HEK293 (cell line): Measurements from ENCODE around the gene AVL9.

Source experiments
- CTCF ChIA-PET: fragments of 350-600 bp; formaldehyde crosslinking; extraction: SDS; loops from one replicate; lab custom pipeline; 2021; ENCODE audit warnings: antibody characterized with exemption; lab: Yijun Ruan, JAX
- POLR2A ChIA-PET: fragments of 300-600 bp; formaldehyde crosslinking; extraction: SDS; loops from one replicate; lab custom pipeline; 2020; ENCODE audit warnings: antibody characterized with exemption, inconsistent platforms; lab: Yijun Ruan, JAX
- H3K27ac ChIP-seq: fragments of 200-500 bp; sonication (Bioruptor generic); 2 replicates; pipeline ENCODE4 v1.5.1; 2014; ENCODE audit warnings: low read depth, low read length, control low read depth, inconsistent platforms; ENCODE audit errors: extremely low read depth
- H3K36me3 ChIP-seq, 2 experiments: fragments of 200-500 bp in 1 of 2; sonication (Bioruptor generic) in 1 of 2; 1 replicate in 1 of 2; 2 replicates in 1 of 2; pipeline ENCODE4 v1.5.1; 2014 to 2017; ENCODE audit warnings: inconsistent platforms in 2 of 2, low read length in 2 of 2; ENCODE audit not compliant: control insufficient read depth in 2 of 2, insufficient read depth in 1 of 2
- H3K4me1 ChIP-seq: fragments of 200-500 bp; sonication (Bioruptor generic); 2 replicates; pipeline ENCODE4 v1.5.1; 2014; ENCODE audit warnings: mild to moderate bottlenecking, low read length, inconsistent platforms; ENCODE audit not compliant: control insufficient read depth, insufficient read depth
- H3K4me3 ChIP-seq: 2 replicates; pipeline ENCODE4 v1.5.1; 2011; ENCODE audit warnings: low read depth, mild to moderate bottlenecking, control low read depth, low read length, moderate library complexity
- H3K9me3 ChIP-seq: fragments of 200-500 bp; sonication (Bioruptor generic); 2 replicates; pipeline ENCODE4 v1.5.1; 2014; ENCODE audit warnings: low read depth, low read length, inconsistent platforms; ENCODE audit not compliant: control insufficient read depth, insufficient read depth
- BCL11B ChIP-seq: fragments of 450-650 bp; formaldehyde crosslinking; IDR thresholded peaks from 2 replicates; pipeline ENCODE4 v1.5.1; 2016; ENCODE audit warnings: low read depth, missing biosample characterization, missing genetic modification characterization
- EGR2 ChIP-seq: fragments of 450-650 bp; formaldehyde crosslinking; IDR thresholded peaks from 2 replicates; pipeline ENCODE4 v1.5.1; 2016; ENCODE audit warnings: low read depth, missing biosample characterization, missing genetic modification characterization
- KLF10 ChIP-seq: fragments of 450-650 bp; IDR thresholded peaks from 2 replicates; pipeline ENCODE4 v1.5.1; 2018; ENCODE audit warnings: missing biosample characterization, mild to moderate bottlenecking, missing genetic modification characterization
- RBAK ChIP-seq: fragments of 450-650 bp; formaldehyde crosslinking; IDR thresholded peaks from 2 replicates; pipeline ENCODE4 v1.5.1; 2016; ENCODE audit warnings: missing biosample characterization, missing genetic modification characterization
- SCRT1 ChIP-seq: fragments of 450-650 bp; formaldehyde crosslinking; IDR thresholded peaks from 2 replicates; pipeline ENCODE4 v1.5.1; 2016; ENCODE audit warnings: missing biosample characterization, missing genetic modification characterization, borderline replicate concordance
- ZBTB11 ChIP-seq: fragments of 450-650 bp; formaldehyde crosslinking; conservative IDR thresholded peaks from 2 replicates; pipeline ENCODE4 v1.5.1; 2016; ENCODE audit warnings: low read depth, missing biosample characterization, missing genetic modification characterization
- ZBTB7A ChIP-seq: fragments of 450-650 bp; formaldehyde crosslinking; IDR thresholded peaks from 2 replicates; pipeline ENCODE4 v1.5.1; 2016; ENCODE audit warnings: low read depth, missing biosample characterization, missing genetic modification characterization
- ZBTB8A ChIP-seq: fragments of 450-650 bp; formaldehyde crosslinking; IDR thresholded peaks from 2 replicates; pipeline ENCODE4 v1.5.1; 2016; ENCODE audit warnings: missing biosample characterization, missing genetic modification characterization
- ZFP37 ChIP-seq: fragments of 450-650 bp; formaldehyde crosslinking; IDR thresholded peaks from 2 replicates; pipeline ENCODE4 v1.5.1; 2016; ENCODE audit warnings: missing biosample characterization, missing genetic modification characterization
- ZFP69B ChIP-seq: fragments of 450-650 bp; formaldehyde crosslinking; IDR thresholded peaks from 2 replicates; pipeline ENCODE4 v1.5.1; 2016; ENCODE audit warnings: missing biosample characterization, missing genetic modification characterization
- ZNF2 ChIP-seq: fragments of 450-650 bp; formaldehyde crosslinking; IDR thresholded peaks from 2 replicates; pipeline ENCODE4 v1.5.1; 2016; ENCODE audit warnings: missing biosample characterization, missing genetic modification characterization
- ZNF266 ChIP-seq: fragments of 450-650 bp; formaldehyde crosslinking; IDR thresholded peaks from 2 replicates; pipeline ENCODE4 v1.5.1; 2016; ENCODE audit warnings: missing biosample characterization, missing genetic modification characterization, low read depth
- ZNF280D ChIP-seq: fragments of 450-650 bp; formaldehyde crosslinking; IDR thresholded peaks from 2 replicates; pipeline ENCODE4 v1.5.1; 2016; ENCODE audit warnings: missing biosample characterization, missing genetic modification characterization
- ZNF335 ChIP-seq: fragments of 450-650 bp; formaldehyde crosslinking; conservative IDR thresholded peaks from 2 replicates; pipeline ENCODE4 v1.5.1; 2016; ENCODE audit warnings: missing biosample characterization, missing genetic modification characterization
- ZNF366 ChIP-seq: fragments of 450-650 bp; formaldehyde crosslinking; conservative IDR thresholded peaks from 2 replicates; pipeline ENCODE4 v1.5.1; 2016; ENCODE audit warnings: missing biosample characterization, missing genetic modification characterization
- ZNF558 ChIP-seq: fragments of 450-650 bp; formaldehyde crosslinking; IDR thresholded peaks from 2 replicates; pipeline ENCODE4 v1.5.1; 2016; ENCODE audit warnings: missing biosample characterization, missing genetic modification characterization
- ZNF561 ChIP-seq: fragments of 450-650 bp; IDR thresholded peaks from 2 replicates; pipeline ENCODE4 v1.5.1; 2018; ENCODE audit warnings: missing biosample characterization, missing genetic modification characterization, borderline replicate concordance
- ZNF747 ChIP-seq: fragments of 450-650 bp; formaldehyde crosslinking; IDR thresholded peaks from 2 replicates; pipeline ENCODE4 v1.5.1; 2016; ENCODE audit warnings: missing biosample characterization, missing genetic modification characterization
- ZNF792 ChIP-seq: fragments of 450-650 bp; formaldehyde crosslinking; IDR thresholded peaks from 2 replicates; pipeline ENCODE4 v1.5.1; 2016; ENCODE audit warnings: missing biosample characterization, missing genetic modification characterization
- ZSCAN5A ChIP-seq: fragments of 450-650 bp; formaldehyde crosslinking; IDR thresholded peaks from 2 replicates; pipeline ENCODE4 v1.5.1; 2016; ENCODE audit warnings: missing biosample characterization, missing genetic modification characterization
- TF ChIP-seq, protein P1 (sequence below): fragments of 450-650 bp; formaldehyde crosslinking; IDR thresholded peaks from 2 replicates; pipeline ENCODE4 v1.5.1; 2016; ENCODE audit warnings: missing biosample characterization, missing genetic modification characterization
- TF ChIP-seq, protein P2 (sequence below): fragments of 450-650 bp; formaldehyde crosslinking; IDR thresholded peaks from 2 replicates; pipeline ENCODE4 v1.5.1; 2016; ENCODE audit warnings: missing biosample characterization, missing genetic modification characterization
- TF ChIP-seq, protein P3 (sequence below): fragments of 450-650 bp; formaldehyde crosslinking; IDR thresholded peaks from 2 replicates; pipeline ENCODE4 v1.5.1; 2016; ENCODE audit warnings: missing biosample characterization, missing genetic modification characterization

The AVL9 gene

GRCh38 chr7:32459788-32460187, 35.5 kb upstream of the AVL9 start:
- no peaks in the 10 kb centered on the region for H3K36me3 ChIP-seq
- H3K4me3 ChIP-seq: no peak overlapping the region
- POLR2A ChIA-PET: no interaction called here
- H3K9me3 ChIP-seq: no peaks in the 10 kb centered on the region
- H3K27ac ChIP-seq: no peak overlapping the region
- TF ChIP-seq, protein P1, sequence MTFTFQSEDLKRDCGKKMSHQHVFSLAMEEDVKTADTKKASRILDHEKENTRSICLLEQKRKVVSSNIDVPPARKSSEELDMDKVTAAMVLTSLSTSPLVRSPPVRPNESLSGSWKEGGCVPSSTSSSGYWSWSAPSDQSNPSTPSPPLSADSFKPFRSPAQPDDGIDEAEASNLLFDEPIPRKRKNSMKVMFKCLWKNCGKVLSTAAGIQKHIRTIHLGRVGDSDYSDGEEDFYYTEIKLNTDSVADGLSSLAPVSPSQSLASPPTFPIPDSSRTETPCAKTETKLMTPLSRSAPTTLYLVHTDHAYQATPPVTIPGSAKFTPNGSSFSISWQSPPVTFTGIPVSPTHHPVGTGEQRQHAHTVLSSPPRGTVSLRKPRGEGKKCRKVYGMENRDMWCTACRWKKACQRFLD (tag by site-specific recombination): no peak
- TF ChIP-seq ZBTB7A (tag by site-specific recombination): no peak
- no peak for TF ChIP-seq ZBTB8A (tag by site-specific recombination)
- no peak for TF ChIP-seq ZFP69B (tag by site-specific recombination)
- TF ChIP-seq, protein P2, sequence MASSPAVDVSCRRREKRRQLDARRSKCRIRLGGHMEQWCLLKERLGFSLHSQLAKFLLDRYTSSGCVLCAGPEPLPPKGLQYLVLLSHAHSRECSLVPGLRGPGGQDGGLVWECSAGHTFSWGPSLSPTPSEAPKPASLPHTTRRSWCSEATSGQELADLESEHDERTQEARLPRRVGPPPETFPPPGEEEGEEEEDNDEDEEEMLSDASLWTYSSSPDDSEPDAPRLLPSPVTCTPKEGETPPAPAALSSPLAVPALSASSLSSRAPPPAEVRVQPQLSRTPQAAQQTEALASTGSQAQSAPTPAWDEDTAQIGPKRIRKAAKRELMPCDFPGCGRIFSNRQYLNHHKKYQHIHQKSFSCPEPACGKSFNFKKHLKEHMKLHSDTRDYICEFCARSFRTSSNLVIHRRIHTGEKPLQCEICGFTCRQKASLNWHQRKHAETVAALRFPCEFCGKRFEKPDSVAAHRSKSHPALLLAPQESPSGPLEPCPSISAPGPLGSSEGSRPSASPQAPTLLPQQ (tag by site-specific recombination): no peak
- TF ChIP-seq ZBTB11 (tag by site-specific recombination): no peak
- no peak for TF ChIP-seq SCRT1 (tag by site-specific recombination)
- TF ChIP-seq ZNF558 (tag by site-specific recombination): no peak
- no peak for TF ChIP-seq ZNF366
- no peak for TF ChIP-seq RBAK (tag by site-specific recombination)
- TF ChIP-seq ZNF2: no peak
- TF ChIP-seq ZNF792: no peak
- TF ChIP-seq, protein P3, sequence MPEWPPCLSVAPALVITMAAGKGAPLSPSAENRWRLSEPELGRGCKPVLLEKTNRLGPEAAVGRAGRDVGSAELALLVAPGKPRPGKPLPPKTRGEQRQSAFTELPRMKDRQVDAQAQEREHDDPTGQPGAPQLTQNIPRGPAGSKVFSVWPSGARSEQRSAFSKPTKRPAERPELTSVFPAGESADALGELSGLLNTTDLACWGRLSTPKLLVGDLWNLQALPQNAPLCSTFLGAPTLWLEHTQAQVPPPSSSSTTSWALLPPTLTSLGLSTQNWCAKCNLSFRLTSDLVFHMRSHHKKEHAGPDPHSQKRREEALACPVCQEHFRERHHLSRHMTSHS (tag by site-specific recombination): no peak
- 0 out of 2 replicates have a peak, but pooled peaks cover 3% of the 10 kb centered on the region for H3K4me1 ChIP-seq
- CTCF ChIA-PET: interaction anchor here (1.5 kb wide), 1 partner anchor 20 kb away, joined by 4 read pairs; no protein-coding TSS in a partner anchor

GRCh38 chr7:32461484-32461883, 33.8 kb upstream of the AVL9 start:
- CTCF ChIA-PET: no interaction called here
- TF ChIP-seq ZNF266 (tag by site-specific recombination) (no peak), KLF10 (tag by site-specific recombination) (no peak), ZNF335 (tag by site-specific recombination) (no peak), ZNF280D (tag by site-specific recombination) (no peak), ZNF561 (tag by site-specific recombination) (no peak), ZSCAN5A (tag by site-specific recombination) (no peak), EGR2 (no peak), ZNF747 (no peak), ZFP37 (no peak), BCL11B (no peak)

More at GRCh38 chr7:32461484-32461883, 33.8 kb upstream of the AVL9 start:
- no peak overlapping the region for H3K27ac ChIP-seq
- H3K4me1 ChIP-seq: 0 out of 2 replicates have a peak, but pooled peaks cover 3% of the 10 kb centered on the region
- POLR2A ChIA-PET: interaction anchor here (0.5 kb wide), 1 partner anchor 193 kb away, joined by 3 read pairs; no protein-coding TSS in a partner anchor
- no peaks in the 10 kb centered on the region for H3K36me3 ChIP-seq
- no peaks in the 10 kb centered on the region for H3K9me3 ChIP-seq
- no peak overlapping the region for H3K4me3 ChIP-seq
